NCI-H524 treated with DMSO at 0.1 percent for 48 hours (cell line): ENCODE measurements around the gene MNT.
"Not testable (repeated sequence)": the region's sequence is repeated elsewhere in the genome, so short reads cannot be mapped to it uniquely, and the experiment has no call there.

ENCODE experiments used
- DNase-seq: peaks from one replicate; lab custom pipeline; 2025; lab: John Stamatoyannopoulos, UW

Gene MNT, protein sequence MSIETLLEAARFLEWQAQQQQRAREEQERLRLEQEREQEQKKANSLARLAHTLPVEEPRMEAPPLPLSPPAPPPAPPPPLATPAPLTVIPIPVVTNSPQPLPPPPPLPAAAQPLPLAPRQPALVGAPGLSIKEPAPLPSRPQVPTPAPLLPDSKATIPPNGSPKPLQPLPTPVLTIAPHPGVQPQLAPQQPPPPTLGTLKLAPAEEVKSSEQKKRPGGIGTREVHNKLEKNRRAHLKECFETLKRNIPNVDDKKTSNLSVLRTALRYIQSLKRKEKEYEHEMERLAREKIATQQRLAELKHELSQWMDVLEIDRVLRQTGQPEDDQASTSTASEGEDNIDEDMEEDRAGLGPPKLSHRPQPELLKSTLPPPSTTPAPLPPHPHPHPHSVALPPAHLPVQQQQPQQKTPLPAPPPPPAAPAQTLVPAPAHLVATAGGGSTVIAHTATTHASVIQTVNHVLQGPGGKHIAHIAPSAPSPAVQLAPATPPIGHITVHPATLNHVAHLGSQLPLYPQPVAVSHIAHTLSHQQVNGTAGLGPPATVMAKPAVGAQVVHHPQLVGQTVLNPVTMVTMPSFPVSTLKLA

DNA sequence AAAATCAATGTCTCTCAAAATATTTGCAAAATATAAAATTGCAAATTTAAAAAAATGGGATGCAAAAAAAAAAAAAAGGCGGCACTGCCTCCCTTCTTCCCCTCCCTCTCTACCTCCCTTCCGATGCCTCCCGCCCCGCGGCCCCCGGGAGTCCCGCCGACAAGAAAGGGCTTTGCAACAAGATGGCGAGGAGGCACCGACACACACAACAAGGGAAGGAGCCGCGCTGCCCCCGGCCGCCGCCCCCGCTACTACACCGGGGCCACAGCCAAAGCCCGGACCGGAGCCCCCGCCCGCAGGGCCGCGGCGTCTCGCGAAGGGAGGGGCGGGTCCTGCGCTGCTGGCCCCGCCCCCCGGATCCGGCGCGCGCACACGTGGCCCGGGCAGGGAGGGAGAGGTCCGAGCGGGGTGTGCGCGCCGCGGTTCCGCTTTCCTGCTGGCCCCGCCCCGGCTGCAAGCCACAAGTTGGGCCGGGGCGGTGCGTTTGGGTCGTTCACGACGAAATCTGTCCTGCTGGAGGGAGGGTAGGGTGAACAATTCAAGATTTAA, at the start of gene MNT:
Gene MNT (minus strand): TSS at position 184 of the 549 bp plus-strand sequence. CDS start 348 bp downstream, outside the sequence.
- DNase-seq: peak; percentile 73

DNA sequence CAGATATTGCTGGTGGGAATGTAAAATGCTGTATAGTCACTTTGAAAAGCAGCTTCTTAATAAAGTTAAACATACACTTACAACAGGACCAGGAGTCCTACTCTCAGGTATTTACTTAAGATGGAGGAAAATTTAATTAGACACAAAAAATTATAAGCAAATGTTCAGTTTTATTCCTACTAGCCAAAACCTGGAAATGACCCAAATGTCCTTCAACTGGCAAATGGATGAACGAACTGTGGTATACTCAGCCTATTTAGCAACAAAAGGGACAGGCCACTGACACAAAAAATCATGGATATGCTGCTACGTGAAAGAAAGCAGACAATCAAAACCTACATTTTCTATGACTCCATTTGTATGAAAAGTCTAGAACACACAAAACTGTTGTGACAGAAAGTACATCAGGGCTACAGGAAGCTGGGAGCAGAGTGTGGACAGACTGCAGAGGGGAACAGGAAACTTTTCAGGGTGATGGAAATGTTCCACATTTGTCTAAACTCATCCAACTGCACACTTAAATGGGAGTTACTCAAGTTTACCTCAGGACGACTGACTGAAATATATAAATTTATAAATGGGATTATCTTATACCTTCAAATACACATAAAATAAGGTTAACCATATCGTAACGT, 49.3 kb upstream of the MNT start:
- no peak for DNase-seq

DNA sequence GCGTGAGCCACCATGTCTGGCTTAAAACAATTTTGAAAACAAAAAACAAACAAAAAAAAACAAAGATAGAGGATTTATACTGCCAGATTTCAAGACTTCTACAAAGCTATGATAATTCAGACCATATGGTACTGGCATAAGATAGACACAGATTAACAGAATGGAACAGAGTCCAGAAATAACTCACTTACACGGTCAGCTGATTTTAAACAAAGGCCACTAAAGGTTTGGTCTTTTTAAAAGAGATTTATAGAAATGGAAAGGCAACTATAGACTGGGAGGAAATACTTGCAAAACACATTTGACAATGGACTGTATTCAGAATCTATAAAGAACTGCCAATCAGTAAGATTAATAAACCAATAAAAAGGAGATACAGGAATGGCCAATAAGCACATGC, 48.6 kb upstream of the MNT start:
- DNase-seq: no peak

DNA sequence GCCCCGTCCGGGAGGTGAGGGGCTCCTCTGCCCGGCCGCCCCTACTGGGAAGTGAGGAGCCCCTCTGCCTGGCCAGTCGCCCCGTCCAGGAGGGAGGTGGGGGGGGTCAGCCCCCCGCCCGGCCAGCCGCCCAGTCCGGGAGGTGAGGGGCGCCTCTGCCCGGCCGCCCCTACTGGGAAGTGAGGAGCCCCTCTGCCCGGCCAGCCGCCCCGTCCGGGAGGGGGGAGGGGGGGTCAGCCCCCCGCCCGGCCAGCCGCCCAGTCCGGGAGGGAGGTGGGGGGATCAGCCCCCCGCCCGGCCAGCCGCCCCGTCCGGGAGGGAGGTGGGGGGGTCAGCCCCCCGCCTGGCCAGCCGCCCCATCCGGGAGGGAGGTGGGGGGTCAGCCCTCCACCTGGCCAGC, 46.6 kb upstream of the MNT start:
- DNase-seq: not testable (repeated sequence)

DNA sequence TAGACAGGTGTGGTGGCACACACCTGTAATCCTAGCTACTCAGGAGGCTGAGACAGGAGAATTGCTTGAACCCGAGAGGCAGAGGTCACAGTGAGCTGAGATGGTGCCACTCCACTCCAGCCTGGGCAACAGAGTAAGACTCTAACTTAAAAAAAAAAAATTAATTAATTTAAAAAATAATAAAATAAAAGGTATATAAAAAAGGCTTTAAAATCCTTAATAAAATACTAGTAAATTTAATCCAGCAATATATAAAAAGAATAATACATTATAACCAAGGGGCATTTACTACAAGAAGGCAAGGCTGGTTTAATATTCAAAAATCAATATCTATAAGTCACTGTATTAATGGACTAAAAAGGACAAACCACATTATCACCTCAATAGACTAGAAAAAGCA, 44.8 kb upstream of the MNT start:
- no peak for DNase-seq

DNA sequence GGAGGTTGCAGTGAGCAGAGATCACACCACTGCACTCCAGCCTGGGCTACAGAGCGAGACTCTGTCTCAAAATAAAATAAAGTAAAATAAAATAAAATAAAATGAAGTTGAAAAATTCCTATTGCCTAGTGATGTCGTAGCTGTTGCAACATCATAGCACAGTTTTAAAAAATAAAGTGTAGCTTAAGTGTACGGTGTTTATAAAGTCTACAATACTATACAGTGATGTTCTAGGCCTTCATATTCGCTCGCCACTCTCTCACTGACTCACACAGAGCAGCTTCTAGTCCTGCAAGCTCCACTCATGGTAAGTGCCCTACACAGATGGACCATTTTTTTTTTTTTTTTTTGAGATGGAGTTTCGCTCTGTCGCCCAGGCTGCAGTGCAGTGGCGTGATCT, 43.5 kb upstream of the MNT start:
- DNase-seq: no peak

DNA sequence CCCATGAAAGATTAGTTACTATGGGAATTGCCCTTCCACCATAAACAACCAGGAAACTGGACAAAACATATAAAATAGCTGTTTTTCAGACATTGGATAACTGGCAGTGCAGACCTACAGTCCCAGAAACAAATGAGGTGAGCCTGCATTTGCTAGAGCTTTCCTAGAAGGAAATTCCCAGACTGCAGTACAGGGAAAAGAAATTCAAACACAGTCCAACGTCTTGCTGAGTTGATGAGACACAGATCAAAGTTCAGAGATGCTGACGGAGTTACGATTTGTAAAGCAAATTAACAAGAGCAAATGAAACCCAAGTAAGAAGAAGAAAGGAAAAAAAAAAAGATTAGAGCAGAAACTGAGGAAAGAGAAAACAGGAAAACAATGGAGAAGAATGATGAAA, 41.3 kb upstream of the MNT start:
- no peak for DNase-seq

DNA sequence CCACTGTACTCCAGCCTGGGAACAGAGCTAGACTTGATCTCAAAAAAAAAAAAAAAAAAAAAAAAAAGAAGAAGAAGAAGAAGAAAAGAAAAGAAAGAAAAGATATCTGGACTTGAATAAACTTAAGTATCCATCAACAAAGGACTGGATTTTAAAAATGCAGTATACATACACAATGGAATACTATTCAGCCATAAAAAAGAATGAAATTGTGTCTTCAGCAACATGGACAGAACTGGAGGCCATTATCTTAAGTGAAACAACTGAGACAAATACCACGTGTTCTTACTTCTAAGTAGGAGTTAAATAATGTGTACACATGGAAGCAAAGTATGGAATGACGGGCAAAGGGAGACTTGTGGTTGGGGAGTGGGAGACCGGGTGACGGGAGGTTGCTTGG, 40.1 kb upstream of the MNT start:
- DNase-seq: no peak

DNA sequence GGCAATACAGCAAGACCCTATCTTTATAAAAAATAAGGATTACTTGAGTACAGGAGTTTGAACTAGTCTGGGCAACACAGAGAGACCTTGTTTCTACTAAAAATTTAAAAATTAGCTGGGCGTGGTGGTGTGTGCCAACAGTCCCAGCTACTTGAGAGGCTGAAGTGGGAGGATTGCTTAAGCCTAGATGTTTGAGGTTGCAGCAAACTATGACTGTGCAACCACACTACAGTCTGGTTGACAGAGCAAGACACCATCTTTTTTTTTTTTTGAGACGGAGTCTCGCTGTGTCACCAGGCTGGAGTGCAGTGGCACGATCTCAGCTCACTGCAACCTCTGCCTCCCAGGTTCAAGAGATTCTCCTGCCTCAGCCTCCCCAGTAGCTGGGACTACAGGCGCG, 39.1 kb upstream of the MNT start:
- DNase-seq: not testable (repeated sequence)

DNA sequence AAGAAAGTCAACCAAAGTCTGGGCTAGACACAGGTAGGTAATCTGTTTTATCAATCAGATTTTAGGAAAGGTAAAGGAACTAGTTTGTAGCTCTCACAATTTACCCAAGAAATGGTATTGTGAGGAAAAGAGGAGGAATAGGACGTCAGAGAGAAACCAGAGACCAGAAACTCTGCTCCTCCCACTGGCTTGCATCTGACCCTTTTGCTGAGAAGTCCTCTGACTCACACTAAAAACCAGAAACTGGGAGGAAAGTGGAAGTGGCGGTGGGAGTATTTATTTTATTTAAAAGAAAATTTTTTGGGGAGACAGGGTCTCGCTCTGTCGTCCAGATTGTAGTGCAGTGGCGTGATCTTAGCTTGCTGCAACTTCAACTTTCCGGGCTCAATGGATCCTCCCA, 38.0 kb upstream of the MNT start:
- no peak for DNase-seq

DNA sequence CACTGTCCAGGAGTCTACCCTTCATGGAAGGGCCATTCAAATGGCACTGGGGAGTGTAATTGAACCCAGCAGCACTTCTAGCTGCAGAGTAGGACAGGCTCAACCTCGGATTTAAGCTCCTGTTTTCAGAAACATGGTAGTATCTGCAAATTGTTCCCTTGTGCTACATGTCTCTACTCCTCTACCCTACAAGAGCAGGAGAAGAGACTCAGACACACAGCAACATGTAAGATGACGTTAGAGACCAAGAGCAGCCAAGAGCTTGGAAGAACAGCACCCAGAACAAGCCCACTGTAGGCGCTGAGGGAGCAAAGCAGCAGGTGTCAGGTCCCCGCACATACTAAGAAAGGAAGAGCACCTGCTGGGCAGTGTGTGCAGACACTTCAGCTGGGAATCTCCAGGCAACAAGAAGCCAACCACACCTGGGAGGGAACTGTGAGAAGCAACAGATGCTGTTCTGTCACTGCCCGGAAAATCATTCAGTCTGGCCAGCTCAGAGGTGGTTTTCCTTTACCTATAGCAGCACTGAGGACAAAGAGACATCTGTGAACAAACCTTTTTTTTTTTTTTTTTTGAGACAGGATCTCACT, 35.6 kb upstream of the MNT start:
- peak; percentile 49 for DNase-seq

DNA sequence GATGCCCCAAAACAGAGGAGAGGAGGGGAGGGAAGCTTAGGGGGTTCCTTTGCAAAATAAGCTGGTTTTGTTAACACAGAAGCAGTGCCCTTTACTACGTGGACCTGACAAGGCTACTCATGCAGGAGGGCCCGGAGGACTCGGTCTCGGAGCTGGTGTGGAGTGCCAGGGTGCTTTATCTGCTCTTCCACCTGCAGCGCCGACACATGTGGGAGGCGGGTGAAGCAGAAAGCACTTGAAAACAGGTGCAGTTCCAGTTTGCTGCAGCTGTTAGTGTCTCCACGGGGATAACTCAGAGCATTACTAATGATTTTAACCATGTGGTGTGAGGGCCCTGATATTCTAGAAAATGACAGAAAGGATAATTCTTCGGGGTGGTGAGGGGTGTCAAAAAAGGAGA, 35.0 kb upstream of the MNT start:
- peak; percentile 60 for DNase-seq

DNA sequence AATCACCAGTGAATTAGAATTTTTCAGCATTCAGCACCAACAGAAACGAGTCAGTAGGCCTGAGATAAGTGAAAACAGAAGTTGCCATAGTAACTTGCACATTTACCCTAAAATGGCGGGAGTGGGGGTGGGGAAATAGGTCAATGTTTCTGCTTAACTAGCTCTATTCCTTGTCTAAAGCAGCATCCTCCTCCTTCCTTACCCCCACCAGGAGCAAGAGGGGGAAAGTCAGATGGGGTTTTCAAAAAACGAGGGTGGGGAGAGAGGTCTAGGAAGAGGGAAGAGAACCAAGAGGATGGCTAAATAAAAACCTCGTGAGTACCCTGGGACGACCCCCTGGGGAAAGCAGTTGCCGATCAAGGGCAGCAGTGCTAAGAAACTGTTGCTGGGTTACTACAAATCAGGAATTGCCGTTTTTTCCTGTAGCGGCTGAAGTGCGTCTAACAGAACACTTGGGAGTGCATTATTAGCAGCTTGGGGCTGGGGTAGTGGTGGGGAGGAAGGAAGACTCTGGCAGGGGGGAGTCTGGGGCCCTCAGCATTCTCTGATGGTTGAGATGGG, 34.4 kb upstream of the MNT start:
- DNase-seq: no peak

DNA sequence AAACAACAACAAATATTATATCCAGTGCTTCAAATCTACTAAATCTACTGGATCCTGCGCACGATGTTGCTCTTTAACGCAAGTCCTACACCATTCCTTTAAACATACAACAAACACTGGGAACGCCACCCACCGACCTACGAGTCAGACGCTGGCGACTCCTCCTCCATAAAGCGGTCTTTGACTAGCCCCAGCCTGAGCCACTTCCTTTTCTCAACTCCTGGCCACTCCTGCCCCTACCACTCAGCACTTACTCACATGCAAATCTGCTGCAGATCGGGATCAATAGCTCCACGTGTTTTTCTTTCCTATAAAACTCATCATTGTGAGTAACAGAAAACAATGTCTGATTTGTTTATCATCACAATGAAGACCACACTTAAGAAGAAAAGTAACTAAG, 32.8 kb upstream of the MNT start:
- no peak for DNase-seq

DNA sequence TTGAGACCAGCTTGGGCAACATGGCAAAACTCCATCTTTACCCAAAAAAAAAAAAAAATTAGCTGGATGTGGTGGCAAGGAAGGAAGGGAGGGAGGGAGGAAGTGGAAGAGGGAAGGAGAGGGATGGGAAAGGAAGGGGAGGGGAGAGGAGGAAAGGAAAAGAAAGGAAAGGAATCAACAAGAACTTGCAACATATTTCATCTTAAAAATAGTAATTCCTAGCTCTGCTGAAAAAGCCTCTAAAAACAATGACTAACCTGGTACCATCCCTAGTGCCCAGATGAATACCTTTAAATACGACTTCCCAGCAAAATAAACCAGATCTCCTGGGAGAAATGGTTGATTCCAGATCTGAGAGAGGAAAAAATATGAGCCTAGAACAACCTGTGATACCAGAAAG, 27.1 kb upstream of the MNT start:
- no peak for DNase-seq

DNA sequence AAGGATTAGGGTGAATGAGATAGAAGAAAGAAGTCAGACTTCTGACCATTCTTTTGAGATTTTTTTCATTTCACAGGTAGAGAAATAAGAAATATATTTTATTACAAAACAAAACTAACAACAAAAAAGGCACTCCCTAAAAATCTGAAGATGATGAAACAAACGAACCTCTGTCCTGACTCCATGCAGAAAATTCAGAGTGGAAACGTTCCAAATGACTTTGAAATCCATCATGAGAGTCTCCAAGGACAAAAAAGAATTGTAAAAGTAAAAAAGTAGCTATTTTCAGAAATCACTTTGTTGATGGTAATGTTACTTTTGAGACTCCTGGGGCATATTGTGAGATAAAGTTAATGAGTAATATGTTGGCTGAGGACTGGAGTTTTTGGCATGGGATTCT, 26.4 kb upstream of the MNT start:
- no peak for DNase-seq

DNA sequence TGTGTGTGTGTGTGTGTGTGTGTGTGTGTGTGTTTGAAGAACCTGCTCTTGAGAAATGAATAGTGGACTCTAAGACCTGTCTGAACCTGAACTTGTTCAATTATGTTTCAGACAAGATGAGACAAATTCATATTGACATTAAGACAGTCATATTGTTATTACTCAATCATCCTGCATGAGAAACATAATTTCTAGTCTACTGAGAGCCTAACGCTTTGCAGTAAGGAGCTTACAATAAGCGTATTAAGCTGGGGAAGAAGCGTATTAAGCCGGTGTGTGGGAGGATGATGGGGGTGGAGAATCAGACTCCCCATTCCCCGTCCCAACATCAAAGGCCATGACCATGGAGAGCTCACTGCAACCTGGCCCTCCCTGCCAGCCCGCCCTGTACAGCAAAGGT, 22.4 kb upstream of the MNT start:
- DNase-seq: no peak

DNA sequence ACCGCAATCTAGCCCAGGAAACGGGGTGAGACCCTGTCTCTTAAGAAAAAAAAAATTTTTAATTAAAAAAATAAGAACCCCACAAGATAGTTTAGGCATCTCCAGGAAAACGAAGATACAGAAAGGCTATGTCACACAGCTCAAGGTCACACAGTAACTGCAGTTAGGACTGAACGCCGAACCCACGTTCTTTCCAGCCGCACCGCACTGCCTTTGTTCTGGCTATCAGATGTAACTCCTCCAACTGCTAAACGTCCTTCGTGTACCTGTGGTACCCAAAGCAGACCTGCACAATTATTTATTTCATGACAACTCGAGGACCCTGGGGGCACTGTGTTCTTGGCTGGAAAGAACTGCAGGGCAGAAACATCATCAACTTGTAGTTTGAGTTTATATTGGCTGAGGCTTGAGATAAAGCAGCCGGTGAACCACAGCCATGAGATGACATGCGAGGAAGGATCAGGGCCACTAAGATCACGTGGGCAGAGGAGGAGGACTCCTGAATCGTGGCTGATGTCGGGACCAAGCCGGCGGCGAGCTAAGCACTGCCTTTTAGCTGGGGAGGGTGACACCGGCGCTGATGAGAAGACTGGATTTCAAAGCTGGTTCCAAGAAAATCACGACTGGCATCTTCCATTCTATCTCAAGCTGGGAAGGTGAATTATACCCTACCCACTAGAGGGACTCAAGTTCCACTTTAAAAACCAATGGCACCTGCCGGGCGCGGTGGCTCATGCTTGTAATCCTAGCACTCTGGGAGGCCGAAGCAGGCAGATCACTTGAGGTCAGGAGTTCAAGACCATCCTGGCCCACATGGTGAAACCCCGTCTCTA, 20.7 kb upstream of the MNT start:
- DNase-seq: no peak

DNA sequence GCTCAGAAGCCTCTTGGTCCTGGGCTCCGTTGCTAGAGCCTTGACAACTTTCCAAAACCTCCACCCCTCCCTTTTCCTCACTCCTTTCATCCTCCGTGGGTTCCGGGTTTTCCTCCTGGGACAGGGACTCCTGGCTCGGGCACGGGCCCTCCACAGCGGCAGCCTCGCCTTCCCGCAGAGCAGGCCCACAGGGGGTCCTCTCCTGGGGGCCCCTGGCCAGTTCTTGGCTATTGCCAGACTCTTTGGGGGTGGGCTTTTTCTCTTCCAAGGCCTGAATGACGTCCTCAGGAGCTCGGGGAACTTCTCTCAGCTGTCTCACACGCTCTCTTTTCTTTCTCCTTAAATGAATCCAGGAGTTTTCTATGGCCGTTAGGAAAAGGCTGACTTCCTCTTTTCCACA, 19.3 kb upstream of the MNT start:
- no peak for DNase-seq

DNA sequence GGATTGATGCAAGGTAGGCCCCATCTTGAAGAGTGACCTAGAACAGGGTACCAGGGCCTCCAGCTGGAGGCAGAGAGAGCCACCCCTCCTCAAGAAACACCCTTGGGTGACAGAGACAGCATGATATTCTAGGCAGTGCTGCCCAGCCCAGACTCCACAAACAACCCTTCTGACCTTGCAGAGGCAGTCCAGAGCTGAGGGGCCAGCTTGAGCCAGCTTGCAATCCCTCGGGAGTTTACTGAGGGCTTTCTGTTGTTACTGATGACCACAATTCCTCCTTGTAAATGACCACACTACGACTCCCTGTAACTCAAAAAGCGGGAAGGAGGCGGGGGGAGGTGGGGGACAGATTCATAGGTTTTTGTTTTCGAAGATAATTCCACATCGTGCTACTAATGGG, 18.6 kb upstream of the MNT start:
- DNase-seq: no peak

DNA sequence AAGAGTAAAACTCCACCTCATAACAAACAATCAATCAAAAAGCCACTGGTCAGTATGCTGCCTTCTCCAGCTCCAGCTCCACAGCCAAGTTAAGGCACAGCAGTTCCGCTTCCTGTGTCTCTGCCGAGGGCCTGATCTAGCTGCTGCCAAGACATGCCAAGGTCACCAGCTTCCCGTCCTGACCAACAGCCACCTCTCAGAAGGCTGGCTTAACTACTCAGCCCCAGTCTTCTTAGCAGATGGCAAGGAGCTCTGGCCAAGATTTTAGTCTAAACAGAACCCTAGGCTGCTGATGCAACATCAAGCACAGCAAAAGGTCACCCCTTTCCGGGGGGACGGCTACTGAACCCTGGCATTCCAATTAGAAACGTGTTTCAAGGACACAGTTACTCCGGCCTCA, 17.7 kb upstream of the MNT start:
- DNase-seq: no peak
